ENCODE results near the gene TPST2. TPM values are rescaled to one million over a fixed set of nuclear protein-coding genes. Genes with fewer than 3 reads are reported as not detected.

TPST2 gene
- polyA plus RNA-seq, 1 donor: 7.2 TPM

GRCh38 chr22:26553056-26553752 is 36.7 kb downstream of the TPST2 start:
- no peak for DNase-seq

- no peak for DNase-seq
Measured at GRCh38 chr22:26552466-26552865, 37.5 kb downstream of the TPST2 start.

DNA sequence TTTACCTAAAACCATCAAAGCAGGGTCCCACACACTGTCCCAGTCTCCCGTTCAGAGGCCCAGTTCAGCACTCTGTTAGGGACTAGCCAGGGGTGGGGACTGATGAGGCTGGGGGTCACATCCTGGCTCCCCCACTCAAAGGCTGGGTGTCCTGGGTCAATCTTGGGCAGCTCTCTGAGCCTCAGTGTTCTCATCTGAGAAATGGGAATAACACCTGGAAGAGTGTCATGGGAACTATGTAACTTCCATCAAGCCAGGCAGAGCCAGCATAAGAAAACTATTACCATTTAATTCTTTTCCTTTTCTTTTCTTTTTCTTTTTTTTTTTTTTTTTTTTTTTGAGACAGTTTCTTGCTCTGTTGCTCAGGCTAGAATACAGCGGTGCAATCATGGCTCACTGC is 38.4 kb downstream of the TPST2 start:
- no peak for DNase-seq

GRCh38 chr22:26550498-26551033 is 39.4 kb downstream of the TPST2 start:
- no peak for DNase-seq

- DNase-seq: no peak
Measured at GRCh38 chr22:26549902-26550497, 39.9 kb downstream of the TPST2 start.

DNA sequence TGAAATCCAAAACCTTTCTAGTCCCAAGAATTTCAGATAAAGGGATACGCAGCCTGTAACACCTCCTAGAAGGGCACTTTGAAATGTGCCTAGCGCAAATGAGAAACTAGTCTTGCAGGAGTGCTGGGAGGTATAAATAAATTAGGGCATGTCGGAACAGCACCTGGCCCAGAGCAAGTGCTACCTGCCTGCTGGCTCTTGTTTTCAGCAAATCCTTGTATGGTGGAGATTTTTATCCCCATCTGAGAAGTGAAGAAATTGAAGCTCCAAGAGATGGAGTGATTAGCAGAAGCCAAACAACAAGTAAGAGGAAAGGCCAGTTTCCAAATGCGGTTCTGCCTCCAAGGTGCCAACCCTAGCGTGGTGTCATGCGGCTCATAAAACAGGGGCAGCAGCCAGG is 40.9 kb downstream of the TPST2 start:
- DNase-seq: no peak

DNA sequence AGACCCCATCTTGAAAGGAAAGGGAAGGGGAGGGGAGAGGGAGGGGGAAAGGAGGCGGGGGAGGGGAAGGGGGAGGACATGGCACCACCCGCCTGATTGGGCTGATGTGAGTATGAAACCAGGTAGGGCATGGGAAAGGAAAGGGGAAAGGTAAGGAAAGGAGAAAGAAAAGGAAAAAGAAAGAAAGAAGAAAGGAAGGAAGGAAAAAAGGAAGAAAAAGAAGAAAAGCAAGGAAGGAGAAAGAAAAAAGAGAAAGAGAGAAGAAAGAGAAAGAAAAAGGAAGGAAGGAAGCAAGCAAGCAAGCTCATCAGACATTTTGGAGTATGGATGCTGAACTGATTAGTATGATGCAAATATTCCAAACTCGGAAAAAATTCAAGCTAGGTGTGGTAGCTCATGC is 41.6 kb downstream of the TPST2 start:
- no peak for DNase-seq

GRCh38 chr22:26547837-26548236 is 42.1 kb downstream of the TPST2 start:
- no peak for DNase-seq

DNA sequence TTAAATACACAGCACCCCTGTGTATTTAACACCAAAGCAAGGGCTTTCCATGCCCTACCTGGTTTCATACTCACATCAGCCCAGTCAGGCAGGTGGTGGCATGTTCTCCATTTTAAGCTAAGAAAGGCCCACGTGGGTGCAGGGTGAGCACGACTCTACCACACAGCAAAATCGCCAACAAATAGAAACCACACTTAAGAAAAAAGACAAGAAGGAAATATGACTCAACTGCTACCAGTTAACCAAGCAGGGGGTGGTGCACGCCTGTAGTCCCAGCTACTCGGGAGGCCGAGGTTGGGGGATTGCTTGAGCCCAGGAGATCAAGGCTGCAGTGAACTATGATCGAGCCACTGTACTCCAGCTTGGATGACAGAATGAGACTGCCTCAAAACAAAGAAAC is 42.5 kb downstream of the TPST2 start:
- no peak for DNase-seq

DNA sequence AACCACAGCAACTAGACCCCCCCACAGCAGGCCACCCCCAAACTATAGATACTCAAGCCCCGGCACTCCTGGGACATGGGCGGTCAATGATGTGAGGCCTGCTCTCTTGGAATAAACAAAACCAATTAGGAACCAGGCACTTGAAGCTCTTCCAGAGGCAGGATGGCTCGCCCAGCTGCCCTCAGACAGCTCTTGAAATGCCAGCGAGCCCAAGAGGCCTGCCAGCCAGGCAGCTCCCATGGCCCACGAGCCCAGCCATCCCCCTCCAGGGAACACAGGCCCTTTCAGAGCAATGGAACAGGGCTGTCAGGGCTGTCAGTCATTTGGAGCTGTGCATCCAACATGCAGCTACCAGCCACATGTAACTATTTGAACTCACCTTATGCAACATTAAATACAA is 43.6 kb downstream of the TPST2 start:
- DNase-seq: no peak

DNA sequence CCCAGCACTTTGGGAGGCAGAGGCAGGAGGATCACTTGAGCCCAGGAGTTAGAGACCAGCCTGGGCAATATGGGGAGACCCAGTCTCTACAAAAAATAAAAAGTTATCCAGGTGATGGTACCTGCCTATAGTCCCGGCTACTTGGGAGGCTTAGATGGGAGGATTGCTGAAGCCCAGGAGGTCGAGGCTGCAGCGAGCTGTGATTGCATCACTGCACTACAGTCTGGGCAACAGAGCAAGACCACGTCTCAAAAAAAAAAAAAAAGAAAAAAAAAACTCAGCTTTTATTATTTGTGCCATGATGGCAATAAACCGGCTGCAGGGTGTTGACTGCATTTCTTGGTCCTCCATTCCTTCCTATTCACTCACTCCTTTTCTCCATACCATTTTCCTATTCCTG is 44.1 kb downstream of the TPST2 start:
- DNase-seq: no peak

DNA sequence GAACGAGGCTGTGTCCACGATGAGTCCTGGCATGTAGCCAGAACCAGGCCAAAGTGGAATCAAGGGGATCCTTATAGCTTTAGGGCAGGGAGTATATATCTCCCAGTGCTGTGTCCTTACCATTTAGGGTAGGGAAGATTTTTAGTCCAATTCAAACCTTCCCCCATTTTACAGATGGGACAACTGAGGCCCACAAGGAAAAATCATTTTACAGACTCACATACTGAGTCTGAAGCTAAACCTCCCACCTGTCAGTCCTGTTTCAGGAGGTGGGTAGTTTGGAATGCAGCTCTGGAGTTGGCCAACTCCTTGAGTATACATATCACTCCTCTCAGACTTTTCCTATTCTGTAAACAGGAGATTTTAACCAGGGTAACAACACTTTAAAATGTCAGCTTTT is 44.5 kb downstream of the TPST2 start:
- no peak for DNase-seq

GRCh38 chr22:26544489-26544888 is 45.4 kb downstream of the TPST2 start:
- DNase-seq: no peak

GRCh38 chr22:26542831-26543230 is 47.1 kb downstream of the TPST2 start:
- DNase-seq: no peak

GRCh38 chr22:26541167-26541819 is 48.6 kb downstream of the TPST2 start:
- DNase-seq: no peak

DNA sequence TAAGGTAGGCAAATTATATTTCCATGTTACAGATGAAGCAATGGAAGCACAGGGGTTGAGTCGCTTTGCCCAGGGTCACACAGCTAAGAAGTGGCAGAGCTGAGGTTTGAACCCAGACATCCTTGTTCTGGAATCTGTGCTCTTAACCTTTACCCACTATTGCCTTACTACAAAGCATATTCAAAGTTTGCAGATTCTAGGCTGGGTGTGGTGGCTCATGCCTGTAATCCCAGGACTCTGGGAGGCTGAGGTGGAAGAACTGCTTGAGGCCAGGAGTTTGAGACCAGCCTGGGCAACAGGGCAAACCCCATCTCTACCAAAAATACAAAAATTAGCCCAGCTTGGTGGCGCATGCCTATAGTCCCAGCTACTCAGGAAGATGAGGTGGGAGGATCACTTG is 49.8 kb downstream of the TPST2 start:
- no peak for DNase-seq

DNA sequence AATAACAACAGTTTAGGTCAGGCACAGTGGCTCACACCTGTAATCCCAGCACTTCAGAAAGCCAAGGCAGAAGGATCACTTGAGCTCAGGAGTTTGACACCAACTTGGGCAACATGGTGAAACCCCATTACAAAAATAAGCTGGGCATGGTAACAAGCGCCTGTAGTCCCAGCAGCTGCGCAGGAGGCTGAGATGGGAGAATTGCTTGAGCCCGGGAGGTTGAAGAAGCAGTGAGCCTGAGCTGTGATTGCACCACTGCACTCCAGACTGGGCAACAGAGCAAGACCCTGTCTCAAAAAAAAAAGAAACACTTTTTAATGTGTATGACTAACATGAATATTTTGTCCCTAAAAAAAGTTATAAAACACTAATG is 53.2 kb downstream of the TPST2 start:
- DNase-seq: no peak

DNA sequence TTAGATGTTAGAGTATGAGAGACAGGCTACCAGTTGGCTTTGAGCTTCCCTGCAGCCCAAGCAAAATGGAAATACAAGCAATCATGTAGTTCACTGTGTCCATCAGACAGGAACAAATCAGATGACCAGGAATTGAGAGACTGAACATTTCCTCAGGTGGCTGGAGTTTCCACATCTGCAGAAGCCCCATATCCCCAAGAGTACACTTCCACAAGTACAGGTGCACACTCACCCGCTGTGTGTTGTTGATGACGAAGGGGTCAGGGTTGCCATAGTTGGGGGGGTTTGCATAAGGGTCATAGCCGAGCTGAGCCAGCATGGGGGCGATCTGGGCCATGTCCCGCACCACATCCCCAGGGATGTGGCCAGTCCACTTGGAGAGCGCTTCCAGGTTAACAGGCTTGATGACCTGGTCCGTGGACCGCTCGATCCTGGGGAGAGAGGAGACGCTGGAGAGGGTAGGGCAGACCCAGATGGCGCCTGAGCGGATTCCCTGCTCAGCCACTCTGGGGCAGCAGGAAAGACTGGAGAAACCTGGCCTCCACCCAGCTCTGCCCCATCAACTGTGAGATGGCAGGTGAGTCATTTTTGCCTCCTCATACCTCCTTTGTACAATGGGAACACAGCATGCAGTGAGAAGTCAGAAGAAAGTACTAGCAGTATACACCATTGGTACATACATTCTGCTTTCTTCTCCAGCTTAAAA is 53.7 kb downstream of the TPST2 start:
- DNase-seq: no peak

DNA sequence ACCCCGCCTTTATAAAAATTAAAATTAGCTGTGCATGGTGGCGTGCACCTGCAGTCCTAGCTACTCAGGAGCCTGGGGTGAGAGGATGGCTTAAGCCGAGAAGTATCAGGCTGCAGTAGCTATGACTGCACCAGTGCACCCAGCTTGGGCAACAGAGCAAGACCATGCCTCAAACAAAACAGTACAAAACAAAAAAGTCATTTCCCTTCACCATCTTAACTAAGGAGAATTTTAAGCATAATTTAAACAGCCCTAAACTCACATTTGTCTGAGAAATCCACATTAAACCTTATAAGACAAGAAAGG is 54.4 kb downstream of the TPST2 start:
- DNase-seq: no peak

- no peak for DNase-seq
Measured at GRCh38 chr22:26534874-26535602, 54.9 kb downstream of the TPST2 start.

- no peak for DNase-seq
Measured at GRCh38 chr22:26534171-26534855, 55.6 kb downstream of the TPST2 start.

- no peak for DNase-seq
Measured at GRCh38 chr22:26529345-26529744, 60.6 kb downstream of the TPST2 start.

Data from hindlimb muscle (tissue), 1 donor.